ENCODE data around the gene ICA1. TPM values are rescaled to one million over a fixed set of nuclear protein-coding genes. Genes with fewer than 3 reads are reported as not detected.

ICA1 gene
- total and polyA plus RNA-seq, 2 of the 13 experiments (the other 11 are each of a cell fraction or from before 2014, with no cell fraction given): 0.29 TPM; not detected in 1

GRCh38 chr7:8143151-8143874 is 118.7 kb downstream of the ICA1 start (continued):
- no peak for TF ChIP-seq ZBTB10 (CRISPR knock-in tag; IDR thresholded peaks at IDR 0.05; ENCODE audit: borderline replicate concordance)
- TF ChIP-seq SP2 (CRISPR knock-in tag; IDR thresholded peaks at IDR 0.05): no peak
- no peak for TF ChIP-seq TP53 (CRISPR knock-in tag; conservative IDR thresholded peaks at IDR 0.05)
- TF ChIP-seq ZSCAN21 (CRISPR knock-in tag; IDR thresholded peaks at IDR 0.05; ENCODE audit: borderline replicate concordance): no peak
- TF ChIP-seq GLI4 (CRISPR knock-in tag; IDR thresholded peaks at IDR 0.05; ENCODE audit: borderline replicate concordance): no peak
- no peak for TF ChIP-seq MIER3 (CRISPR knock-in tag; IDR thresholded peaks at IDR 0.05; ENCODE audit: borderline replicate concordance)
- TF ChIP-seq ISL2 (CRISPR knock-in tag; IDR thresholded peaks at IDR 0.05): no peak
- TF ChIP-seq FOXA3 (CRISPR knock-in tag; IDR thresholded peaks at IDR 0.05): no peak

- in situ Hi-C loops (cut with HindIII; ENCODE audit: extremely low pct_ligation_motif_present, low pct_unique_long_range_greater_than_20kb) (no loop called here), intact Hi-C loops (cut with micrococcal nuclease; ENCODE audit: unreplicated experiment) (no loop called here)
- no peak for TF ChIP-seq ZNF317 (CRISPR knock-in tag; IDR thresholded peaks at IDR 0.05)
- peak; percentile 60 for TF ChIP-seq CREB1 (IDR thresholded peaks at IDR 0.05)
- no peak for TF ChIP-seq CREB1 (CRISPR knock-in tag; IDR thresholded peaks at IDR 0.05)
- WGBS (ENCODE audit: low lambda C conversion rate): 44% methylated on average over 2 of the region's 2 CpGs
- Histone ChIP-seq H3K9ac (ENCODE audit: insufficient read depth, low read depth, low read length) (no peak overlapping the region), H3K27ac (ENCODE audit: extremely low read length, insufficient read depth, low read length) (no peak overlapping the region), H3K4me1 (ENCODE audit: insufficient read depth, low read length) (peaks cover 9% of the 10 kb centered on the region), H3K79me2 (ENCODE audit: insufficient read depth, low read length) (no peaks in the 10 kb centered on the region), H4K20me1 (ENCODE audit: insufficient read depth, low read length) (no peaks in the 10 kb centered on the region), H3K36me3 (replicated peaks in 1 of 2; ENCODE audit: control insufficient read depth in 1 of 2, insufficient read depth in 2 of 2, low read length in 2 of 2) (no peaks in the 10 kb centered on the region), H3K9me3 (ENCODE audit: low read length) (no peaks in the 10 kb centered on the region), H3K4me3 (replicated peaks in 1 of 3; ENCODE audit: insufficient read depth in 1 of 3, low read depth in 2 of 3, low read length in 3 of 3) (no peak overlapping the region), H3K4me2 (ENCODE audit: low read depth, low read length) (no peak overlapping the region), H3K27me3 (ENCODE audit: control insufficient read depth in 1 of 2, insufficient read depth in 2 of 2, low read length in 2 of 2) (no peaks in the 10 kb centered on the region), H2AFZ (ENCODE audit: low read length) (no peak overlapping the region)
- ChIA-PET POLR2A (no interaction called here), CTCF (ENCODE audit: low intra/inter-chr PET ratio, low total read pairs) (no interaction called here)
- FAIRE-seq (no peak), ATAC-seq (no peak), DNase-seq (ENCODE audit: low spot score) (no peak)
- no TSS peak for BruUV-seq (replicated peaks)
Measured at GRCh38 chr7:8142477-8142876, 119.5 kb downstream of the ICA1 start.
